GM12892 (cell line): ENCODE measurements around the gene PALLD.
"Not testable (repeated sequence)": the region's sequence is repeated elsewhere in the genome, so short reads cannot be mapped to it uniquely, and the experiment has no call there.

ENCODE experiments used
- DNase-seq: peaks from one replicate; pipeline ENCODE4 v3.0.0; 2011; ENCODE audit not compliant: insufficient read length
- FAIRE-seq: peaks from 2 replicates; lab custom pipeline; 2011; peaks lifted over from hg19 to GRCh38; lab: Jason Lieb, UNC
- POLR2A ChIP-seq: IDR thresholded peaks from 2 replicates; pipeline ENCODE4 v1.6.1; 2011; ENCODE audit warnings: low read depth, low read length, control low read depth
- POLR2AphosphoS5 ChIP-seq: IDR thresholded peaks from 2 replicates; pipeline ENCODE4 v1.6.1; 2011; ENCODE audit warnings: low read depth, low read length, control low read depth
- TAF1 ChIP-seq: IDR thresholded peaks from 2 replicates; pipeline ENCODE4 v1.6.1; 2011; ENCODE audit warnings: low read depth, mild to moderate bottlenecking, control low read depth, low read length, borderline replicate concordance

The PALLD gene

GRCh38 chr4:168930413-168931196 lies 433.8 kb downstream of the PALLD start:
- TF ChIP-seq TAF1 (no peak), POLR2A (no peak), POLR2AphosphoS5 (no peak)
- no peak for DNase-seq
- no peak for FAIRE-seq

GRCh38 chr4:168931215-168931650 lies 434.4 kb downstream of the PALLD start:
- FAIRE-seq (no peak), DNase-seq (no peak)
- no peak for TF ChIP-seq POLR2A
- TF ChIP-seq POLR2AphosphoS5: no peak
- TF ChIP-seq TAF1: no peak

GRCh38 chr4:168932138-168932537 lies 435.3 kb downstream of the PALLD start:
- DNase-seq (no peak), FAIRE-seq (no peak)
- TF ChIP-seq POLR2A: no peak
- no peak for TF ChIP-seq TAF1
- no peak for TF ChIP-seq POLR2AphosphoS5

- no peak for DNase-seq
- no peak for FAIRE-seq
- no peak for TF ChIP-seq TAF1
- no peak for TF ChIP-seq POLR2AphosphoS5
- TF ChIP-seq POLR2A: no peak
Observed at GRCh38 chr4:168933423-168933822, 436.6 kb downstream of the PALLD start.

GRCh38 chr4:168937473-168937872 lies 440.6 kb downstream of the PALLD start:
- FAIRE-seq, DNase-seq: not testable (repeated sequence)

- TF ChIP-seq POLR2AphosphoS5 (no peak), TAF1 (no peak), POLR2A (no peak)
- no peak for FAIRE-seq
- DNase-seq: no peak
Observed at GRCh38 chr4:168942985-168943384, 446.1 kb downstream of the PALLD start.

- DNase-seq (no peak), FAIRE-seq (no peak)
- TF ChIP-seq TAF1 (no peak), POLR2AphosphoS5 (no peak), POLR2A (no peak)
Observed at GRCh38 chr4:168945291-168945690, 448.4 kb downstream of the PALLD start.

GRCh38 chr4:168952821-168953246 lies 456.0 kb downstream of the PALLD start:
- not testable (repeated sequence) for FAIRE-seq

GRCh38 chr4:168955674-168956073 lies 458.8 kb downstream of the PALLD start:
- FAIRE-seq (no peak), DNase-seq (no peak)
- TF ChIP-seq TAF1: no peak

More at GRCh38 chr4:168952821-168953246, 456.0 kb downstream of the PALLD start:
- DNase-seq: not testable (repeated sequence)

- DNase-seq (no peak), FAIRE-seq (no peak)
- no peak for TF ChIP-seq POLR2AphosphoS5
- TF ChIP-seq POLR2A: no peak
- no peak for TF ChIP-seq TAF1
Observed at GRCh38 chr4:168960716-168961115, 463.9 kb downstream of the PALLD start.

GRCh38 chr4:168972596-168972995 lies 475.7 kb downstream of the PALLD start:
- TF ChIP-seq POLR2A (no peak), TAF1 (no peak), POLR2AphosphoS5 (no peak)
- FAIRE-seq (no peak), DNase-seq (no peak)
